ENCODE measurements around the gene PRLH.

The PRLH gene

GRCh38 chr2:237613679-237614078 lies 47.3 kb downstream of the PRLH start:
- Mint-ChIP-seq H3K36me3 (no peaks in the 10 kb centered on the region), H3K9me3 (no peaks in the 10 kb centered on the region), H3K4me1 (no peaks in the 10 kb centered on the region), H3K27ac (no peak overlapping the region), H3K4me3 (no peak overlapping the region)
- ATAC-seq (no peak), DNase-seq (ENCODE audit: low spot score in 2 of 2) (no peak)

DNA sequence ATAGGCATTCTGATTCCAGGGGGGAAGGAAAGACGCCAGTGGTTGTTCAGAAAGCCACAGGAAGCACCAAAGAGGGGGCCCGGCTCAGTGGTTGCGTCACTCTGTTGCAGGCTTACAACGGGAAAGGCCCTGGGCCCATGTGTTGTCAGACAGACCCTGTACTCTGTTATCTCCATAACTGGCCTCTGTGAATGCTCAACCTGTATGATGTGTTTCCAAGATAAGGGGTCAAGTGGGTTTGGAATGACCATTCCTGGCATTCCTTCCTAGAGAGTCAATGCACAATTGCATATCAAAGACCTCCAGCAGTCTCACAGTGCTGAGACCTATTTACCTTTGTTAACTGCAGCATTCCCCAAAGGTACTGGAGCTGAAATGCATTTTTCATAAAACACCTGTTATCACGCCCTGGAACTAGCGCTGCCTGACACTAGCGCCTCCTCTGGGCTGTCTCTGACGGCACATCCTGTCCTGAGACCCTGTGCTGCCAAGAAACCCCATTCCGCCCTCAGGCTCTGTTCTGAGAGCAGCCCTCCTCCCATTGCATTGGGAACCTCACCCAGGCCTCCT lies 47.9 kb downstream of the PRLH start:
- no peaks in the 10 kb centered on the region for H3K4me1 Mint-ChIP-seq
- H3K27ac Mint-ChIP-seq = no peak overlapping the region
- no peak overlapping the region for H3K4me3 Mint-ChIP-seq
- ATAC-seq (no peak), DNase-seq (ENCODE audit: low spot score in 2 of 2) (no peak)
- no peaks in the 10 kb centered on the region for H3K9me3 Mint-ChIP-seq
- no peaks in the 10 kb centered on the region for H3K36me3 Mint-ChIP-seq

DNA sequence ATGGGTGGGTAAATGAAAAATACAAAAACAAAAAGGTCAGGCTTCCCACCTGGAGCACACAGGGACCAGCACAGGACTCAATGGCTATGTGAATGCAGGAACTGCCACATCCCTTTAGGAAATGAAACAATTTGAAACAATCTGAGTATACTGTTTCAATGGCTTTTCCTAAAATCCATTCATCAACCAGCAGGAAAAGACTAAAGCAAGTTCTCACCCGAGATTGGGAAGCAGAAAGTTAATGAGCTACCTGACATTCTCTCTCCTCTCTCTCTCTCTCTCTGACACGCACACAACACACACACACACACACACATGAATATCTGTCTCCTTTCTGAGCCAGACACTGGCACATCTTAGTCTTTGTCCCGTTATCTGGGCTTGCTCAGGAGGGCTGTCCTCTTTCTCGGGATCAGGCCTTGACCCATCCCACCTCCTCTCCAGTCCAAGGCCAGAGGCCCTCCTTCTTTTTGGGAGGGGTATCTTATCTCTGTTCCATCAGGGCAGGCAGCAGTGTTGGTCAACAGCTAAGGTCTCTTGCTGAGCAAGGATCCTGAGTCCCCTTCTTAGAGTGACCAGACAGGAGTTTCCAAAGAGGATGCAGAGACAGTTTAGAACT lies 49.4 kb downstream of the PRLH start:
- H3K4me3 Mint-ChIP-seq = no peak overlapping the region
- H3K9me3 Mint-ChIP-seq = no peaks in the 10 kb centered on the region
- H3K4me1 Mint-ChIP-seq = no peaks in the 10 kb centered on the region
- H3K36me3 Mint-ChIP-seq = no peaks in the 10 kb centered on the region
- no peak for DNase-seq (ENCODE audit: low spot score in 2 of 2)
- no peak for ATAC-seq
- peak overlapping the region; percentile 50 for H3K27ac Mint-ChIP-seq

GRCh38 chr2:237616373-237616733 lies 50.0 kb downstream of the PRLH start:
- ATAC-seq = no peak
- peak overlapping the region; percentile 50 for H3K27ac Mint-ChIP-seq

More at GRCh38 chr2:237616373-237616733, 50.0 kb downstream of the PRLH start:
- no peak for DNase-seq (ENCODE audit: low spot score in 2 of 2)
- no peak overlapping the region for H3K4me3 Mint-ChIP-seq
- H3K36me3 Mint-ChIP-seq = no peaks in the 10 kb centered on the region
- no peaks in the 10 kb centered on the region for H3K4me1 Mint-ChIP-seq
- H3K9me3 Mint-ChIP-seq = no peaks in the 10 kb centered on the region
